GM19467 (cell line): ENCODE results near the gene TOP3B.

Experiments
- ATAC-seq: cut with Tn5 transposase; IDR thresholded peaks from one replicate; pipeline ENCODE4 v1.9.1; 2021; ENCODE audit warnings: mild to moderate bottlenecking, moderate library complexity; ENCODE audit not compliant: unreplicated experiment

The TOP3B gene

DNA sequence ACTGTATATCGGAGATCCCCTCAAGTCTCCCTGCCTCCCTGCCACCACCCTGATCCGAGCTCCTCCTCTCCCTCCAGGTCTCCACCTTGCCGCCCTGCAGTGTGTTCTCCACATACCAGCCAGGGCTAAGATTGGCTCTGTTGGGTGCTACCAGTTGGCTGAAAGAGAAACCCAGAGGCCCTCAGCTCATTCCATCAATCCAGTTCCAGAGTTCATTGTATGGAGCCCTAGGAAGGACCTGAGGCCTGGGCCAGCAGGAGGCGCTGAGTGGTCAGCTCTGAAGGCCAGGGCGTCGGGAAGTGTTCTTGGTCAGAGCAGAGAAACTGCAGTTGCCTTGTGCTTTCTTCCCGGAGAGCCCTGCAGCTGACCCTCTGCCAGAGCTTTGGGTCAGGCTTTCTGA, 2.2 kb upstream of the TOP3B start:
- no peak for ATAC-seq

DNA sequence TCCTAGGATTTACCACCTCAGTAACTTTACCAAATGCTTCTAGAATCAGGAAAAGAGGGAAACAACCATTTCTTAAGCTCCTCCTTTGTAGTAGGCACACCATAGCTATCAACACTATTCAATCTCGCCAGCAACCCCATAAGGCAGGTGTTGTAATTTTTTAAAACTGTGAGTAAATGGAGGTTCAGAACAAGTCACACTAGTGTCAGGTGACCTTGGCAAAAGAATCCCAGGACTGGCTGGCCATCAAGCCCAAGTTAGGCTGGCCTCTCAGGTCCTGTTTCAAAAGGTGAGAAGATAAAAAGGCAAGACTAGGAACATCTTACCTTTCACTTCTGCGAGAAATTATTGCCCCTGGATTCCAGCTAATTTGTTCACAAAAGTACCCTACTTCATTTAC, 713 bp downstream of the TOP3B start:
- no peak for ATAC-seq

DNA sequence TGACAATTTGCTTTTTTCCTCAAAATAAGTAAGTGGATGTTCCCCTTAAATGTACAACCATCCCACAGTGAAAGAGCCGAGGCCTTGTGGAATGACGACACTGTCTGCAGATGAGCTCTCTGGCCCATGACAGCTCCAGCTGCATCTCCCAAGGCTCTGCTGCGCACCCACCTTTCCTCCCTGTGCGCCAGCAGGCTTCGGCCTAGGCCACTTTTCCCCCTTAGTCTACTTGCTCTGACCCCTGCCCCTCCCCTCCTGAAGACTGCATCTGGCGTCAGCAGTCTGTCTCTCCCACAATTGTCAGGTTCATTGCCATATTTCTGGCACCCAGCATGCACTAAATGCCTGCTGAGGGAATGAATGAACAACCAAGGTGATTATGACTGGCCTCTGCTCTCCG, 2.0 kb downstream of the TOP3B start:
- no peak for ATAC-seq

DNA sequence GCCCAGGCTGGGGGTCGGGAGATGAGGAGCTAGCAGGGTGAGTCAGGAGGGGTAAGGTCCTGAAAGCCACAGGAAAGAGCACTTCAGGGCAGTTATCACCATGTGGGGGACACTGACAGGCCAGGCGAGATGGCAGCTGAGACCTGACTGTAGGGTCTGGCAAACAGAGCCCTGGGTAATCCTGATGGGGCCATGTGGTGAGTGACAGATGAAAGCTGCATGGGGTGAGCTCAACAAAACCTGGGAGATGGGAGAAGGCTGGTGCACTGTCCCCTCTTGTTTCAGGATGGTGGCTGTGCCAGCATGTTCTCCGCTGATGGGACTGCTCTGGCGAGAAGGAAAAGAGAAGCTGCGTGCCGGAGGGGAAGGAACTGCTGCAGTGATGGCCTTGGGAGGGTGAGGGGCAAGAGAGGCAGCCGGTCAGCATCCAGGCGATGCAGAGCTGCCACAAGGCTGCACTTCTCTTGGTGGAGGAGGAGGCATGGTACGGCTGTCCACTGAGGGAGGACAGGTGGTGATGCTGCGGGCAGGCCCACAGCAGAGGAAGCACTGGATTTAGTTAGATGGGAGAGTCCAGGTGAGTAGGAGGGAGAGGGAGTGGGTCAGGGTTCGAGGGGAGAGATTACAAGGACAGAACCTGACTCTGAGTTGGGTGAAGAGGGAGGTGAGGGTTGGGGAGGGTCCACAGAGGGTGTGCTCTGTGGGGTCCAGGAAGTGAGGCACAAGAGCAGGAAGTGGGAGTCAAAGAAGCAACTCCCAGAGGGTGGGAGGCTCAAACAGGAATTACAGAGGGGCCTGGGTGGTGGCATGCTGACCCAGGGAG, 3.8 kb downstream of the TOP3B start:
- ATAC-seq = no peak

DNA sequence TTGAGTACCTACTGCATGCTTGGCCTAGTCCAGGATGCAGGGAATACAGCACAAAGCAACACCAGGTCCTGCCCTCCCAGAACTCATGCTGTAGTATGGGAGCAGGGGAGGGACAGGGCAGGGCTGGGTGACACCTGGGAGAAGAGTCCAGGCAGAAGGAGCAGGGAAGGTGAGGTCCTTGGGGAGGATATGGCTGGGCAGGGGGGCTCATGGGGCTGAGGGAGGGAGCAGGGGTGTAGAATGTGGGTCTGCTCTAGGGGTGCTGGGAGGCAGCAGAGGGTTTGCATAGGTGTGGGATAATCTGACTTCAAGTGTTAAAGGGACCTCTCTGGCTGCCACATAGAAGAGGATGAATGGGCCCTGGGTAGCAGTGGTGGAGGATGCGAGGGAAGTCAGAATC, 4.8 kb downstream of the TOP3B start:
- no peak for ATAC-seq

DNA sequence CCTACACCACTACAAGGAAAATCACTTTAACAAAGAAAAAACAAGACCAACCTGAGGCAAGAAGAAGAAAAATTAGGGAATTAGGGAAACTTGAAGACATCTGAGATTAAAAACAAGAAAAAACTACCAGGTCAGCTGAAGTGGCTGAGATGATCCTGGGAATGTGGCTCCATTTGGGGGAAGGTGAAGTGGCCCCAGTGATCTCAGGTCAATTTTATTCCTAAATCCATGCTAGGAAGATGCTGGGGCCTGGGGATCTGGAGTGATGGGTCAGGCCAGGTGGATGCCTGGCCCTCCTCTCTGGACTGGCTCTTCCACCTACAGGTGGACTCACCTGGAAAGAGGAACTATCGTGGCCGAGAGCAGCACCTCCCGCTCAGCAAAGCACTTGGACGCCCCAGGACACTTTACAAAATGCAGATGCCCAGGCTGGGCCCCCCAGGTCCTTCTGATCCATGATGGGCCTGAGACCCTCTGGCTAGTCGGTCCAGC, 6.7 kb downstream of the TOP3B start:
- ATAC-seq = no peak

DNA sequence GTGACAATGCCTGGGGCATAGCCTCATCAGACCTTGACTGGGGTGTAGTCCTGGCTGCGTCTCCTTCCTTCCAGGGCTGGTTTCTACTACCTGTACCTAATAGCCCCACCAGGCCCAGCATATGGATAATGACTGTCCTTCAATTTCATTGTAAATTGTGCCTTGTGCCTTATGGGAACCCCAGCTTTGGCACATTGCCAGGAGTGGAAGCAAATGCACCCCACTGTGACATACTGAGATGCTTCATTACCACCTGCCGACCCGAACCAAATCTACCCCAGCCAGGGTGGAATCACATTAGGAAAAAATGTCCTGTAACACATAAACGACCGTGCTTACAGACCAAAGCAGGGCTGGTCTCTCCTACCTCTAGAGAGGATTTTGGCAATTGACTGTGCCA, 7.3 kb downstream of the TOP3B start:
- ATAC-seq = no peak

DNA sequence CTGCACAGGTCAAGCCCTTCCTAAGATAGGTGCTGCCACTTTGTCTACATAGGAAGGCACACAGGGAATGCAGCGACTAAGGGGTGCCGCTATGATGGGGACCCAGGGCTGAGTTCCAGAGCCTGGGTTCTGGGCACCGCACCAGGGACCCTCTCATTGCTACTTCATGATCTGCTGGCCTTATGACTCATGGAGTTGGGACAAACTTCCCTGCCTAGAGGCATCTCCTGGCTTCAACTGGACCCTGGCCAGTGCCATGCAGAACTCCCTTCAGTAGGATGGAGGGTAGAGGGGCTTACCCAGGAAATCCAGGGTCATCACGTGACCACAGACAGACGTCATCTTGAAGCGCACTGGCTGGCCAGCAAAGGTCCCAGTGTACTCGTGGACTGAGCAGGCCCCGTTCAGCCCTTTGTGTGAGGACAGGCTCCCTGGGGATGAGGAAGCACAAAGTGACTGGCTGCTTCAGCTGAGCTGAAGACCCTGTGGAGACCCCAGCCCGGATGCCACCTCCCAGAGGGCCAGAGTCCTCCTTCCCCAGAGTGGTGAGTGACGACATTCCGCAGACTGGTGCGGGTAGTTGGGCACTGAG, 8.4 kb downstream of the TOP3B start:
- no peak for ATAC-seq

DNA sequence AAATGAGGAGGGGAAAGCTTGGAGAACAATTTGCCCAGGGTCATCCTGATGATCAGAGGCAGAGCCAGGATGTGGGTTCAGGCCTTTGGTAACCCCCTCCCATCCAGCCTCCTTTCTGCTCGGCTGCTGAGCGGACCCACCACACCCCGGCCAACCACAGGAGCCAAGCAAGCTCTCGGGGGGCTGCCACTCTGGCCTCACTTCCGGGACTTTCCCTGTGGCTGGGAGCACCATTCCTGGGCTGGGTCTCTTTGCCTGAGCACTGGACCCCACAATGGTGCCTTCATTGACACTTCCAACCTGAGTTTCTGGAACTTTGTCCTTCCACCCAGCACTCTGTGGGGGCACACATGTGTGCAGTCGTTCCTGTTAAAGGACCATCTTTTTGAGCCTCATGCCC, 9.8 kb downstream of the TOP3B start:
- ATAC-seq = no peak

DNA sequence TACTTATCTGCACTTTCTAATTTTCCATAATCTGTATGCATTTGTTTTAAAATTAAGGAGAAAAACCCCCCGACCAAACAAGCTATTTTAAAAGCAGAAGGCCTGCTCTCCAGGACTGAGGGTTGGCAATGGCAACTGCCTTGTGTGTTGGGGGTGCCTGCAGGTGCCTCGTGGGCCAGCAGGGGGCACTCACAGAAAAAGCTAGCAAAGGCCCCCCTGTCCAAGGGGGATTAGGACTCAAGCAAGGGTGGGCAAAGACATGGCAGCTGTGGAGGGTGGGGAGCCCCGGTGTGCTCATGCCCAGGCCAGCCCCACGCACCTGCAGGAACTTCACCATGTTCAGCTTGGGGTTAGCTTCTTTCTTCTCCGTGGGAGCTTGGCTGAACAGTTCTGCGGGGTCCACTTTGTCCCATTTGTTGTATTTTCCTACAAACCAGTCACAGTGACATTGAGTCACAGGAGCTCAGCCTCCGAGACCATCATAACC, 10.3 kb downstream of the TOP3B start:
- ATAC-seq = no peak

DNA sequence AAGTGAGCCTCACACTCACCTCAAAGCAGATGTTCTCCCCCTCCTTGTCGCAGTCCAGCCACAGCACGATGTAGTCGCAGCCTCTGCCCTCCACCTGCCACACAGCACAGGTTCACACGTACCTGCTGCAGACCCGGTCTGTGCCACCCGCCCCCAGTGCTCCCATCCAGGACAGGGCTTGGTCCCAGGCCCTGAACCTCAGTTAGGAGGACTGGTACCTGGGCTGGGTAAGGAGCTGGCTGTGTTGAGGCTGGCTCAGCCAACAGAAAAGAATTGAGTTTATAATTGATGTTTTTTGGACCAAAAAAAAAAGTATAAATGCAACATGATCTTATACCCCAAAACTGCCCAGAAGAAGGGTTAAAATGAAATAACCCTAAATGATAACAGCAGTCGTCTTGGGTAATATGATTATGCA, 10.7 kb downstream of the TOP3B start:
- ATAC-seq = no peak

DNA sequence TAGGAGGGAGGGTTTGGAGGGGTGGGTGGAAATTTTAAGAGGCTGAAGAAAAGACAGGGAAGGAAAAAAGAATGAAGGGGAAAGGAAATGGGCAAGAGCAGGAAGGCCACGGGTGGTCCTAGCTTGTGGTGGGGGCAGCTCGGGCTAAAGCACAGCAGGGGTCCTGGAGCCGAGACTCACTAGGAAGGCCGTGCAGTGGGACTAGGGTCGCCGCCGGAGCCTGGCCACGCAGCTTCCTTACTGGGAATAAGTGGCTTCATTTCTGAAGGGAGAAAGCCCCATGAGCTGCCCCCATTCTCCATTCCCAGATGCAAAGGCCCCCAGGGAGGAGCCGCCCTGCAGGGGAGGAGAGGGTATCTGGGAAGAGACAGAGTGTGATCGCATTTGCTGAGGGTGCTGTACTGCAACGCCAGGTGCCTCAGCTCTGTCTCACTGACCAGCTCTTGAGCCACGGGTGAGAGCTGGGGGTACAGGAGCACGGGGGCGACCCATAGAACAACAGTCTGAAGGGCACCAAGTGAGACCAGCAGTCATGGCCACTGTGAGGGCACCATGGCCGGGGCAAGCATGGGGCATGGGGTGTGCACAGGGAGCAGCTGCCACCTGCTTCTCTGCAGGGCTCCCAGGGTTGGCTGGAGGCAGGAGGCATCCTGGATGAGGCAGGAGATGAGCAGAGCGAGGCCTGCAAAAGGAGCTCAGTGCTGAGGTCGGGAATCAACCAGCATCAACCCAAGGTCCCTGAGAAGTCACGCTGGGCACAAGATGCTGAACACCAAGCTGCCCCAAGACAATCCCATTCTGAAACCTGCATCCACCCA, 11.6 kb downstream of the TOP3B start:
- ATAC-seq = no peak

DNA sequence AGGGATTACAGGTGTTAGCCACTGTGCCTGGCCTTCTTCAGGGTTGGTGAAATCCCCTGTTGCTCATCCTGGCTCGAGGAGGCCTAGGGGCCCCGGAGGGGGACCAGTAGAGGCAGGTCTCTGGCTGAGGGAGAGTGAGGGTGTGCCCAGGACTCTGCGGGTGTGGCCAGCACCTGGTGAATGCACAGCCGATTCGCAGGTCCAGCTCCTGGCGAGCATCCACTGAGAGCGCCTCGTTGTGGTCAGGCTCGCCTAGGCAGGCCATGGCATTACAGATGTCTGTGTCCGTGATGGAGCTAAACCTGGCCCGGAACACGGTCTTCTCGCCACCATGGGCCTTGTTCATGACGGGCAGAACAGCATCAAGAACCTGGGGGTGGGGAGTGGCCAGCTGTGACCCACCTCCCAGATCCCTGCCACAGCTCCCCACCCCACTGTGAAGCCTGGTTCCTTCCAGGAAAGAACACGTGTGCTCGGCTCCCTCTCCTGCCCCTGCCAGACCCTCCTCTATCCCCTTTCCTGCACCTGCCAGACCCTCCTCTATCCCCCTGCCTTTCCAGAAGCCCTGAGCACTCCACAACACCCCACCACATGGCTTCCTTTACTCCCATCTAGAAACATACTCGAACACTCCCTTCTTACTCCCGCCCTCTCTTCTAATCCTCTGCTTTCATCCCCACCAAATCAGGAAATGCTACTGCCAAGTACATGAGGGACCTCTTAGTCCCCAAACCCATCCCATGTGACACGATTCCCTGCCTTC, 12.4 kb downstream of the TOP3B start:
- ATAC-seq = no peak

DNA sequence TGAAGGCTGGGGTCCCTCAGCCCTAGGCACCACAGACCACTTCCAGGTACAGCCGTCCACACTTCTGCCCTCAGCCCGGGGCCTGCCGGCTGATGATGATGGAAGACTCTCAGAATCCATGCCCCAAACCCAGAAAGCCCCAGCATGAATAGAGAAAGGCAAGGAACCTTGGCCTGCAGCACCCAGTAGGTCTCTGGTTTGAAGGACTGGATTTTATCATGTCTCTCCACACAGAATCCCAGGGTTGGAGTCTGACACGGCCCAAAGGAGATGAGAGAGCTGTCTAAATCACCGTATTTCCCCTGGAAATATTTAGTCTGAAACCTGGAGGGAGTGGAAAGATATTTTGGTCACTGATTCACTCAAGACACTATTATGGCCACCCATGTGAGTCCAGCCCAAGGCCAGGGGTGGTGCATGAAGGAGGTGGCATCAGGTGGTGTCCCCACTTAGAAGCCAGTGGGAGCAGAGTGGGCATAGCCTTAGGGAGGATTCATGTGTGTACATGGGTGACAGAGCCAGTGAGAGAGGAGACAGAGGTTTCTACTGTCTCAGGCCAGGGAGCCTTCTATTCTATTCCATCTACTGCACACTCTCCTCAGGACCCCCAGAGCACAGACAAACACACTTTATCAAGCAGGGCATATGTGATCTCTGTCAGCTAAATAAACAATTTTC, 14.0 kb downstream of the TOP3B start:
- ATAC-seq = no peak

DNA sequence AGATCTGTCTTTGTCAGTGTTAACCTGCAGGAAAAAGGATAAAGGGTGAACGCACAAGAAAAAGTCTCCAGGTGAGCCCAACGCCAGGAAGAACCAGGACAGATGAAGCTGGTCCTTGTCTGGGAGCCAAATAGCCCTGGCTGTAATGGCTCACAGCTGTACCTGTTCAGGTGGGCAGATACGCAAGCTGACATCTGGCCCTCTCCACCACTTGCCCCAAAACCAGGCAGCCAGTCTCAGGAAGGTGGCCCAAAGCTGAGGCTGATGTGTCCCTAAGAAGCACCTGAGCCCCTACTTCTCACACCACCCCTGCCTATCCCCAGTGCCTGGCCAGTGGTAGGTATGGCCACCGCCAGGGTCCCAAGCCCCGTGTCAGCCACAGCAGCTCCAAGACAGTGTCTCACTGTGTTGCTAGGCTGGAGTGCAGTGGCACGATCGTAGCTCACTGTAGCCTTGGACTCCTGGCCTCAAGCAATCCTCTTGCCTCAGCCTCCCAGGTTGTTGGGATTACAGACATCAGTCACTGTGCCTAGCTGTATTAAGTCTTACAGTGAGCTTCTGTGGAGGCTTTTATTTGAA, 14.8 kb downstream of the TOP3B start:
- no peak for ATAC-seq

DNA sequence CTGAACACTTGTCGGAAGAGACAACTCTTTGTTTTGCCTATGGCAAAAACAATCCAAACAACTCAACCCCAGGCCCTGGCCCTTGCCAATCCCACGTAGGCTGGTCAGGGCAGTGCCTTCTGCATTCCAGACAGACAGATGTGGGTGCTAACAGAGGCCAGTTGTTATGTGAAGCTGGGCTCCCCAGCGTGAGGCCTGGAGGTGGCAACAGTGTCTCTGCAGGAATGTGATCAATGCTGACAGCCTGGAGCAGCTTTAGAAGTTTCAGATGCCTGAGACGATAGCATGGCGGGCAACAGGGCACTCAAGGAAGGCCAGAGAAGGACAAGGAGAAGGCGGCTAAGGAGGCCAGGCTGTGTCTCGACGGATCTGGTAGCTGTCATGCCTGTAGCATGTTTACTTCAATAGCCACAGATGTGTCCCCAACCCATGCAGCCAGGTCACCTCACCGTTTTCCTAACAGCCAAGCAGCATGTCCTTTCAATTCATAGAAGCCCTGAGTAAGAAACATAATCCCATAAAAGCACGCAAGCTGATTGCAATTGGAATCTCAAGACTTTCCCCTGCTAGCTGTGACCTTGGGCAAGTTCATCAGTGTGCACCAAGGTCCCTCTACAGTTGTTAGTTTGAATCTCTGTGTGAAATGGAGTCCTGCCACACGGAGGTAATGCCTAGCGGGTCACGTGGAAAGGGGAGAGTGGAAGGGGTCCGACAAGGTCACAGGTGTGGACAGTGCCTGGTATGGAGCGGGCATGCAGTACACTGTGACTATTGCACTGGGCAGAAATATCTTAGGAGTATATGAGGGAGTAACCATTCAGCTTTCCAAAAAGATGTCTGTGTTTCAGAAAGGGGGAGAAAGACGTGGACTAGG, 15.7 kb downstream of the TOP3B start:
- ATAC-seq = no peak

DNA sequence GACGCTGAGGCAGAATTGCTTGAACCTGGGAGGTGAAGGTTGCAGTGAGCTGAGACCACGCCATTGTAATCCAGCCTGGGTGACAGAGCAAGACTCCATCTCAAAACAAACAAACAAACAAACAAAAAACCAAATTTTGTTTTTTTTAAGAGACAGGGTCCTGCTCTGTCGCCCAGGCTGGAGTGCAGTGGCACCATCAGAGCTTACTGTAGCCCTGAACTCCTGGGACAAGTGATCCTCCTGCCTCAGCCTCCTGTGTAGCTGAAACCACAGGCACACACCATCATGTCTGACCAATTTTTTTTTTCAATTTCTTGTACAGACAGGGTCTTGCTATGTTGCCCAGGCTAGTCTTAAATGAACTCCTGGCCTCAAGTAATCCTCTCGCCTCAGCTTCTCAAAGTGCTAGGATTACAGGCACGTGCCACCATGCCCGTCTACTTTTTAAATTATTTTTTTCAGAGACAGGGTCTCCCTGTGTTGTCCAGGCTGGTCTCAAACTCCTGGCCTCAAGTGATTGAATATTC, 16.8 kb downstream of the TOP3B start:
- ATAC-seq = no peak

DNA sequence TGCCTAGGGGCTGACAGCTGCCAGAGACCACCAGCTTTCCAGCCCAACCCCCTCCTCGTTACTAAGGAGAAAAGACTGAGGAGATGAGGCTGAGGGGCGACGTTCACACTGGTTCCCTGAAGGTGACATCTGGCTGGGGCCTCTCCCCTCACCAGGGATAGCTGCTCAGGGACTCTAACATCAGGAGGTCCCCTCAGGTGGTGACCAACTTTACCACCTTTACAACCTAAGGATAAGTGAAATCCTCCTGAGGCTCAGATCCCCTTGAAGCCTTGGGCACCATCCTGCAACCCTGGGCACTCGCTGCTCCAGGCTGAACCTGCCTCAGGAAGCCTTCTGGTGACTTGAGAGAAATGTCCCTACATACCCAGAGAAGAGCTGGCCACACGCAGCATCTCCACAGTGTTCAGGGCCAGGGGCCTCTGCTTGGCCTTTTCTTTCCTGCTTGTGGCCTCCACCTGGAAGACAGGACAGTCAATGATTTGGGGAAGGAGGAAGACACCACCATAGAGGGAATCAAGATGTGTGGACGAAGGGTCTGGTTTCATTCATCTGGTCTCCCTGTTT, 17.6 kb downstream of the TOP3B start:
- no peak for ATAC-seq
